ENCODE measurements around the gene LRFN4. TPM values are rescaled to one million over a fixed set of nuclear protein-coding genes. Genes with fewer than 3 reads are reported as not detected.

Gene LRFN4
- total RNA-seq, 1 donor from 2014 or later, result 117 TPM

- no peak for DNase-seq (ENCODE audit: low read depth)
Measured at GRCh38 chr11:66845143-66845875, 11.6 kb upstream of the LRFN4 start.

GRCh38 chr11:66845876-66846212, 11.0 kb upstream of the LRFN4 start:
- DNase-seq (ENCODE audit: low read depth), result no peak

GRCh38 chr11:66846671-66847091, 10.2 kb upstream of the LRFN4 start:
- no peak for DNase-seq (ENCODE audit: low read depth)

GRCh38 chr11:66847461-66848232, 9.2 kb upstream of the LRFN4 start:
- no peak for DNase-seq (ENCODE audit: low read depth)

- DNase-seq (ENCODE audit: low read depth), result no peak
Measured at GRCh38 chr11:66848671-66849500, 8.0 kb upstream of the LRFN4 start.

GRCh38 chr11:66849501-66850234, 7.2 kb upstream of the LRFN4 start:
- DNase-seq (ENCODE audit: low read depth), result no peak

GRCh38 chr11:66850235-66850587, 6.7 kb upstream of the LRFN4 start:
- DNase-seq (ENCODE audit: low read depth), result no peak

GRCh38 chr11:66850588-66851238, 6.2 kb upstream of the LRFN4 start:
- no peak for DNase-seq (ENCODE audit: low read depth)

- no peak for DNase-seq (ENCODE audit: low read depth)
Measured at GRCh38 chr11:66851239-66851596, 5.6 kb upstream of the LRFN4 start.

- DNase-seq (ENCODE audit: low read depth), result no peak
Measured at GRCh38 chr11:66851698-66852465, 5.0 kb upstream of the LRFN4 start.

GRCh38 chr11:66852466-66853241, 4.2 kb upstream of the LRFN4 start:
- DNase-seq (ENCODE audit: low read depth), result no peak

GRCh38 chr11:66853242-66854229, 3.3 kb upstream of the LRFN4 start:
- DNase-seq (ENCODE audit: low read depth), result no peak

GRCh38 chr11:66854231-66854661, 2.6 kb upstream of the LRFN4 start:
- no peak for DNase-seq (ENCODE audit: low read depth)

- DNase-seq (ENCODE audit: low read depth), result no peak
Measured at GRCh38 chr11:66854729-66855211, 2.1 kb upstream of the LRFN4 start.

GRCh38 chr11:66855574-66856495, 1.0 kb upstream of the LRFN4 start:
- DNase-seq (ENCODE audit: low read depth), result peak; percentile 96

- DNase-seq (ENCODE audit: low read depth), result no peak
Measured at GRCh38 chr11:66857234-66857926, 516 bp downstream of the LRFN4 start.

Measured in myocyte (in vitro differentiated cells).